WTC11 (cell line): ENCODE measurements around the gene MACROD2. TPM values are rescaled to one million over a fixed set of nuclear protein-coding genes. Genes with fewer than 3 reads are reported as not detected.

ENCODE experiments used
- ATAC-seq: fragments of 200-7000 bp; cut with Tn5 transposase; 2 replicates; pipeline ENCODE4 v1.10.0; 2021; ENCODE audit warnings: mild to moderate bottlenecking, moderate library complexity
- CTCF ChIA-PET: fragments of 300-600 bp; sonication (Branson Sonifier 250); formaldehyde crosslinking; loops from one replicate; lab custom pipeline; 2021; ENCODE audit warnings: antibody characterized with exemption; lab: Charles Lee
- POLR2A ChIA-PET: fragments of 350-600 bp; sonication (Branson Sonifier 250); formaldehyde crosslinking; loops from one replicate; lab custom pipeline; 2021; ENCODE audit warnings: antibody characterized with exemption; lab: Charles Lee
- DNase-seq: peaks from one replicate; pipeline ENCODE4 v3.0.0; 2021; ENCODE audit warnings: low spot score
- H3K27ac Mint-ChIP-seq: 2 replicates; pipeline ENCODE4 v1.8.0; 2021; ENCODE audit warnings: mixed read lengths
- H3K27me3 Mint-ChIP-seq: 2 replicates; pipeline ENCODE4 v1.8.0; 2021; ENCODE audit warnings: low read depth, mild to moderate bottlenecking, moderate library complexity, mixed read lengths
- H3K36me3 Mint-ChIP-seq: 2 replicates; pipeline ENCODE4 v1.8.0; 2021; ENCODE audit warnings: mixed read lengths
- H3K4me1 Mint-ChIP-seq: 2 replicates; pipeline ENCODE4 v1.8.0; 2022; ENCODE audit warnings: mixed read lengths
- H3K4me3 Mint-ChIP-seq: 2 replicates; pipeline ENCODE4 v1.8.0; 2021; ENCODE audit warnings: mild to moderate bottlenecking, moderate library complexity, mixed read lengths
- H3K9me3 Mint-ChIP-seq: 2 replicates; pipeline ENCODE4 v1.8.0; 2021; ENCODE audit warnings: mixed read lengths
- ATF3 ChIP-seq: sonication (generic); formaldehyde crosslinking; conservative IDR thresholded peaks from 2 replicates; pipeline ENCODE4 v1.8.1; 2022; ENCODE audit warnings: mild to moderate bottlenecking, missing genetic modification reagents
- CREM ChIP-seq: sonication (generic); formaldehyde crosslinking; IDR thresholded peaks from 2 replicates; pipeline ENCODE4 v1.8.1; 2022; ENCODE audit warnings: mild to moderate bottlenecking, missing genetic modification reagents, moderate library complexity
- ESRRA ChIP-seq: sonication (generic); formaldehyde crosslinking; IDR thresholded peaks from 2 replicates; pipeline ENCODE4 v1.8.1; 2022; ENCODE audit warnings: mild to moderate bottlenecking, missing genetic modification reagents, borderline replicate concordance
- HMGA2 ChIP-seq: fragments of 250-450 bp; sonication (Bioruptor Pico); IDR thresholded peaks from 2 replicates; pipeline ENCODE4 v1.4.0; 2021; ENCODE audit warnings: mild to moderate bottlenecking, moderate library complexity
- IRF1 ChIP-seq: sonication (generic); formaldehyde crosslinking; IDR thresholded peaks from 2 replicates; pipeline ENCODE4 v1.8.0; 2023; ENCODE audit warnings: missing genetic modification reagents
- JUN ChIP-seq: sonication (generic); formaldehyde crosslinking; IDR thresholded peaks from 2 replicates; pipeline ENCODE4 v1.8.0; 2023; ENCODE audit warnings: mild to moderate bottlenecking, missing genetic modification reagents
- NR1H2 ChIP-seq: sonication (generic); formaldehyde crosslinking; IDR thresholded peaks from 2 replicates; pipeline ENCODE4 v1.9.0; 2021; ENCODE audit warnings: mild to moderate bottlenecking, moderate library complexity, missing genetic modification reagents
- OVOL2 ChIP-seq: fragments of 250-450 bp; sonication (Bioruptor Pico); IDR thresholded peaks from 2 replicates; pipeline ENCODE4 v1.9.0; 2021; ENCODE audit warnings: mild to moderate bottlenecking, borderline replicate concordance
- RELA ChIP-seq: sonication (generic); formaldehyde crosslinking; IDR thresholded peaks from 2 replicates; pipeline ENCODE4 v1.8.1; 2022; ENCODE audit warnings: missing genetic modification reagents, mild to moderate bottlenecking, borderline replicate concordance
- SMAD3 ChIP-seq: sonication (generic); formaldehyde crosslinking; IDR thresholded peaks from 2 replicates; pipeline ENCODE4 v1.8.0; 2022; ENCODE audit warnings: missing genetic modification reagents, mild to moderate bottlenecking, borderline replicate concordance
- SMAD4 ChIP-seq: sonication (generic); formaldehyde crosslinking; IDR thresholded peaks from 2 replicates; pipeline ENCODE4 v1.8.0; 2022; ENCODE audit warnings: mild to moderate bottlenecking, missing genetic modification reagents
- TEAD4 ChIP-seq: sonication (generic); formaldehyde crosslinking; IDR thresholded peaks from 2 replicates; pipeline ENCODE4 v1.8.0; 2022; ENCODE audit warnings: mild to moderate bottlenecking, missing genetic modification reagents
- USF1 ChIP-seq: sonication (generic); formaldehyde crosslinking; IDR thresholded peaks from 2 replicates; pipeline ENCODE4 v1.8.0; 2022; ENCODE audit warnings: mild to moderate bottlenecking, missing genetic modification reagents
- ZNF232 ChIP-seq: sonication (generic); formaldehyde crosslinking; IDR thresholded peaks from 2 replicates; pipeline ENCODE4 v1.8.0; 2022; ENCODE audit warnings: mild to moderate bottlenecking, missing genetic modification reagents
- ZNF416 ChIP-seq: fragments of 250-450 bp; sonication (Bioruptor Pico); IDR thresholded peaks from 2 replicates; pipeline ENCODE4 v1.9.0; 2021; ENCODE audit warnings: mild to moderate bottlenecking, inconsistent platforms
- ZNF423 ChIP-seq: fragments of 250-450 bp; sonication (Bioruptor Pico); IDR thresholded peaks from 2 replicates; pipeline ENCODE4 v2.1.2; 2022; ENCODE audit warnings: mild to moderate bottlenecking, moderate library complexity
- ZNF671 ChIP-seq: fragments of 250-450 bp; sonication (Bioruptor Pico); IDR thresholded peaks from 2 replicates; pipeline ENCODE4 v1.8.0; 2021; ENCODE audit warnings: mild to moderate bottlenecking
- ZSCAN18 ChIP-seq: fragments of 250-450 bp; sonication (Bioruptor Pico); IDR thresholded peaks from 2 replicates; pipeline ENCODE4 v2.1.2; 2022; ENCODE audit warnings: mild to moderate bottlenecking, moderate library complexity
- total RNA-seq: library from RNA; stranded (reverse); gene quantifications from 3 replicates; pipeline ENCODE4 v1.2.3, GENCODE V29; 2021
- TF ChIP-seq, protein P1 (sequence below): sonication (generic); formaldehyde crosslinking; IDR thresholded peaks from 2 replicates; pipeline ENCODE4 v1.8.1; 2022; ENCODE audit warnings: low read depth, mild to moderate bottlenecking, moderate library complexity, missing genetic modification reagents, borderline replicate concordance
- TF ChIP-seq, protein P2 (sequence below): sonication (generic); formaldehyde crosslinking; IDR thresholded peaks from 2 replicates; pipeline ENCODE4 v1.8.1; 2023; ENCODE audit warnings: mild to moderate bottlenecking, missing genetic modification reagents, borderline replicate concordance

MACROD2 gene
- total RNA-seq, 1 experiment from 2014 or later = 4.1 TPM

GRCh38 chr20:14559612-14560011 is 564.3 kb downstream of the MACROD2 start:
- ChIA-PET CTCF (no interaction called here), POLR2A (no interaction called here)
- DNase-seq = no peak
- no peak for ATAC-seq
- H3K36me3 Mint-ChIP-seq = peaks cover 5% of the 10 kb centered on the region; the same call in 1 of the 2 replicates
- H3K9me3 Mint-ChIP-seq = peaks cover 15% of the 10 kb centered on the region
- TF ChIP-seq HMGA2 (no peak), NR1H2 (no peak), SMAD4 (no peak), ZNF671 (CRISPR knock-in tag) (no peak), IRF1 (no peak), OVOL2 (CRISPR knock-in tag) (no peak), ESRRA (CRISPR knock-in tag) (no peak), ZSCAN18 (CRISPR knock-in tag) (no peak), JUN (CRISPR knock-in tag) (no peak), USF1 (CRISPR knock-in tag) (no peak), ATF3 (CRISPR knock-in tag) (no peak), TEAD4 (CRISPR knock-in tag) (no peak), ZNF423 (no peak), RELA (CRISPR knock-in tag) (no peak), CREM (CRISPR knock-in tag) (no peak), ZNF232 (no peak), SMAD3 (no peak)
- TF ChIP-seq, protein P1, sequence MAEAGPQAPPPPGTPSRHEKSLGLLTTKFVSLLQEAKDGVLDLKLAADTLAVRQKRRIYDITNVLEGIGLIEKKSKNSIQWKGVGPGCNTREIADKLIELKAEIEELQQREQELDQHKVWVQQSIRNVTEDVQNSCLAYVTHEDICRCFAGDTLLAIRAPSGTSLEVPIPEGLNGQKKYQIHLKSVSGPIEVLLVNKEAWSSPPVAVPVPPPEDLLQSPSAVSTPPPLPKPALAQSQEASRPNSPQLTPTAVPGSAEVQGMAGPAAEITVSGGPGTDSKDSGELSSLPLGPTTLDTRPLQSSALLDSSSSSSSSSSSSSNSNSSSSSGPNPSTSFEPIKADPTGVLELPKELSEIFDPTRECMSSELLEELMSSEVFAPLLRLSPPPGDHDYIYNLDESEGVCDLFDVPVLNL (CRISPR knock-in tag) = no peak
- no peak overlapping the region for H3K4me3 Mint-ChIP-seq
- peaks cover 11% of the 10 kb centered on the region for H3K4me1 Mint-ChIP-seq
- H3K27ac Mint-ChIP-seq = no peak overlapping the region
- no peaks in the 10 kb centered on the region for H3K27me3 Mint-ChIP-seq

DNA sequence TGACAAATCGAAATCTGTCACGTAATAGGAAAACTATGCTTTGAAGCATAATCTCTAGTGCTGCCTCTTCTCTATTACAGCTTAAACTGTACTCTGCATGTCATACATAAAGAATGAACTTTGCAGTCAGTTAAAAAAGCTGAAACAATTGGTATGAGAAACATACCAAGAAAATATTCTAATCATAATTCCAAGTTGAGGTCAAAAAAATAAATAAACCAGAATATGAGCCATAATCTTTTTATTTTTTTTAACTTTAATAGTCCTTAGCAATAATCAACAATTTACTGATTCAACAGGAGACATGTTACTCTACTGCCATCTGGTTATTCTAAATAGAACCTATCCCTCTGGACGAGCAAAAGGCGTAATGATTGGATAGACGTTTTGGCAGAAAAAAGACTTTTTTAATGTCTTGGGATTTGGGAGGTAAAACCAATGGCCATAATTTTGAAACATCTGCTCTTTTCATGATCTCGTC is 566.5 kb downstream of the MACROD2 start:
- Mint-ChIP-seq H3K27me3 (no peaks in the 10 kb centered on the region), H3K27ac (no peak overlapping the region)
- TF ChIP-seq, protein P1 (CRISPR knock-in tag) = no peak
- TF ChIP-seq ZNF416 (no peak), TEAD4 (CRISPR knock-in tag) (no peak)
- TF ChIP-seq, protein P2, sequence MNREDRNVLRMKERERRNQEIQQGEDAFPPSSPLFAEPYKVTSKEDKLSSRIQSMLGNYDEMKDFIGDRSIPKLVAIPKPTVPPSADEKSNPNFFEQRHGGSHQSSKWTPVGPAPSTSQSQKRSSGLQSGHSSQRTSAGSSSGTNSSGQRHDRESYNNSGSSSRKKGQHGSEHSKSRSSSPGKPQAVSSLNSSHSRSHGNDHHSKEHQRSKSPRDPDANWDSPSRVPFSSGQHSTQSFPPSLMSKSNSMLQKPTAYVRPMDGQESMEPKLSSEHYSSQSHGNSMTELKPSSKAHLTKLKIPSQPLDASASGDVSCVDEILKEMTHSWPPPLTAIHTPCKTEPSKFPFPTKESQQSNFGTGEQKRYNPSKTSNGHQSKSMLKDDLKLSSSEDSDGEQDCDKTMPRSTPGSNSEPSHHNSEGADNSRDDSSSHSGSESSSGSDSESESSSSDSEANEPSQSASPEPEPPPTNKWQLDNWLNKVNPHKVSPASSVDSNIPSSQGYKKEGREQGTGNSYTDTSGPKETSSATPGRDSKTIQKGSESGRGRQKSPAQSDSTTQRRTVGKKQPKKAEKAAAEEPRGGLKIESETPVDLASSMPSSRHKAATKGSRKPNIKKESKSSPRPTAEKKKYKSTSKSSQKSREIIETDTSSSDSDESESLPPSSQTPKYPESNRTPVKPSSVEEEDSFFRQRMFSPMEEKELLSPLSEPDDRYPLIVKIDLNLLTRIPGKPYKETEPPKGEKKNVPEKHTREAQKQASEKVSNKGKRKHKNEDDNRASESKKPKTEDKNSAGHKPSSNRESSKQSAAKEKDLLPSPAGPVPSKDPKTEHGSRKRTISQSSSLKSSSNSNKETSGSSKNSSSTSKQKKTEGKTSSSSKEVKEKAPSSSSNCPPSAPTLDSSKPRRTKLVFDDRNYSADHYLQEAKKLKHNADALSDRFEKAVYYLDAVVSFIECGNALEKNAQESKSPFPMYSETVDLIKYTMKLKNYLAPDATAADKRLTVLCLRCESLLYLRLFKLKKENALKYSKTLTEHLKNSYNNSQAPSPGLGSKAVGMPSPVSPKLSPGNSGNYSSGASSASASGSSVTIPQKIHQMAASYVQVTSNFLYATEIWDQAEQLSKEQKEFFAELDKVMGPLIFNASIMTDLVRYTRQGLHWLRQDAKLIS (CRISPR knock-in tag) = no peak
- TF ChIP-seq, all 79 proteins: peak for 0
- peaks cover 17% of the 10 kb centered on the region for H3K36me3 Mint-ChIP-seq
- no peak overlapping the region for H3K4me3 Mint-ChIP-seq
- no peak for DNase-seq
- ChIA-PET CTCF (no interaction called here), POLR2A (no interaction called here)
- peaks cover 30% of the 10 kb centered on the region for H3K9me3 Mint-ChIP-seq
- ATAC-seq = no peak
- H3K4me1 Mint-ChIP-seq = peaks cover 11% of the 10 kb centered on the region
